NCI-H2081 treated with DMSO at 0.1 percent for 48 hours (cell line): ENCODE data around the gene SLC31A2.

Source experiments
- DNase-seq: peaks from one replicate; lab custom pipeline; 2025; lab: John Stamatoyannopoulos, UW

SLC31A2 gene

DNA sequence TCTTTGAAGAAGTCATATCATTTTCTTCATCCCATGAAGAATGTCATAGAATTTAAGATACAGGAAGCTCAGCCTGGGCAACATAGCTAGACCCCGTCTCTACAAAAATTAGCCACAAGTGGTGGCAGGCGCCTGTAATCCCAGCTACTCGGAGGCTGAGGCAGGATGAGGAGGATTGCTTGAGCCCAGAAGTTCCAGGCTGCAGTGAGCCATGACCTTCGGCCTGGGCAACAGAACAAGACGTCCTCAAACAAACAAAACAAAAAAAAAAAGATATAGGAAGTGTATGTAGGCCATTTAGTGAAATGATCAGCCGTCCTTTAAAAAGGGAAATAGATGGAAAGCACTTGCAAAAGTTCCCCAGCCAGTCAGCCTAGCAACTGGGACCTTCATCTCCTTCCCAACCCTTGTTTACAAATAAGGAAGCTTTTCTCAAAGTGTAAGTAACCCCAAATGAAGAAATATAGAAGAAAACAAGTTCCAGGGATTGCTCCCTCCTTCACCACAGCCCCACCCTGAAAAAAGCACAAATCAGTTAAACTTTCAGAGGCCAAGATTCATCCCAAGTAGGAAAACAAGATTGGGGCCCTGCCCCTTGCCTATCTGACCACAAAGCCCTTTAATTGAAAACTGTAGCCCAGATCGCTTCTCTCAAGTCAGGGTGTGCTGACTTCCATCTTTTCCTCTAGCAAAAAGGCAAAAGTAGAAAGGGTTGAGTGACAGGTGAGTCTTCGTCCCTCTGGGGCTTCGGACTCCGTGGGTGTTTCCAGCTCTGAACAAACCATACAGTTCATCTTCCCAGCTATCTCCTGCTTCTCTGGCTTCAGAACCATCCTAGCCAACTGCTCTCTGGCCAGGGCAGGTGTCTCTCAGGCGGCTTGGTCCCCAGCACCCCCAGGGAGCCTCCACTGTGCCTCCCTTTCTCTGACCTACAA, 1.2 kb downstream of the SLC31A2 start:
- no peak for DNase-seq

- DNase-seq, result no peak
These were observed 1.9 kb downstream of the SLC31A2 start for GRCh38 chr9:113152699-113153098.

DNA sequence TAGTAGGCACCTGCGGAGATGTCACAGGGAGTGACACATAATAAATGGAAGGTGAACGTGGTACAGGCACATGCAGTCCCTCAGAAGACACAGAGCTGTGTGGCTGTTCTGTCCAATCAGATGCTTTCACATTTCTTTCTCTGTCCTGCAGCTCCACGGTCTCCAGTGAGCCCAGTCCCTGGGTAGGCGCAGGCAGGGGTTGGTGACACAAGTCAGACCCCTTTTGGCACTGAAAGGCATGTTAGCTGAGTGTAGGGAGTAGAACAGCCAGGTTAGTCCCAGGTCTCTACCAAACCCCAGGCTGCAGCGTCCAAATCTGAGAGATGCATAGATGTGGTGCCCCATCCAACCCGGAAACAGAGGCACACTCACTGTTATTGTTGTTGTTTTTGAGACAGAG, 2.8 kb downstream of the SLC31A2 start:
- no peak for DNase-seq

GRCh38 chr9:113154471-113154870, 3.7 kb downstream of the SLC31A2 start:
- no peak for DNase-seq

DNA sequence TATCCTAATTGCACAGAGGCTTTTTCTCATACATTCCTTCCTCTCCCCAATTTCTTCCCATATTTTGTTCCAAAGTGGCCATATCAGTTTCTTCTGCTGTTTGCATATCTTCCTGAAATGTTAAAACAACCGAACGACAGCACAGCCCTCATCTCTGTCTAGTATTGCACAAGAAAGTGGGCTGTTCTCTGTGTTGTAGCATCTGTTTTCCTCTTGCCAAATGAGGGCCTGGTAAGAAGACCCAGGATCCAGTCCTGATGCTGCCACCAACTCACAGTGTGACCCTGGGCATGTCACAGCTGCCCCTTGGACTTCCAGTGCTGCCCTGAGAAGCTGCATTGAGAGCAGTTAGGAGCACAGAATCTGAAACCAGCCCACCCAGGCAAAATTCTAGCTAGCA, 4.1 kb downstream of the SLC31A2 start:
- no peak for DNase-seq

DNA sequence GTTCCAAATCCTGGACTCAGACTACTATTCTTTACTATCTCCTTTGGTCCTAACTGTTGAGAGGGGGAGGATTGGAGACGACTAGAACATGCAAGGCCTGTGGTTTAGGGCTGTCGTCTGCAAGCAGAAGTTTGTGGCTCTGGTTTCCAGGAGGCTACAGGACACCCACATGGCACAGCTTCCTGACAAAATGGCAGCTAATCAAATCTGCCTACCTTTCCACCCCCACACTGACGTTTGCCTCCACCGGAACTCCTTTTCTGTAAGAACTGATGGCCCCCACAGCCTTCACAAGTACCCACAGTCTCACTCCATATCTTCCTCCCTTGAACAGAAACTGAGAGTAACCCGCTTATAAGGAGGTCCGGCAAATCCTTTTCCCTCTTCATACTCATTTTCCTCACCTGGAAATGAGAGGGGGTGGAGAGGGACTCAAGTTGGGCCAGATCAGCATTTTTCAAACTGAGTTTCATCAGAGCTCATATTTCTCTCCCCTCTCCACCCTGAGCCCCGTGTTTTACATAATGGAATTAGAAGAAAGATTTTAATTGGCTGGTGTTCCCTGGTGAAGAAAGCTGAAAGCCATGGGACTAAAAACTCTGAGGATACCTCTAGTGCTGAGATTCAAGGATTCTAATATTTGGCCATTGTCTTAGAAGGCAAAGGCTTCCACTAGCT, 5.2 kb downstream of the SLC31A2 start:
- DNase-seq, result no peak

DNA sequence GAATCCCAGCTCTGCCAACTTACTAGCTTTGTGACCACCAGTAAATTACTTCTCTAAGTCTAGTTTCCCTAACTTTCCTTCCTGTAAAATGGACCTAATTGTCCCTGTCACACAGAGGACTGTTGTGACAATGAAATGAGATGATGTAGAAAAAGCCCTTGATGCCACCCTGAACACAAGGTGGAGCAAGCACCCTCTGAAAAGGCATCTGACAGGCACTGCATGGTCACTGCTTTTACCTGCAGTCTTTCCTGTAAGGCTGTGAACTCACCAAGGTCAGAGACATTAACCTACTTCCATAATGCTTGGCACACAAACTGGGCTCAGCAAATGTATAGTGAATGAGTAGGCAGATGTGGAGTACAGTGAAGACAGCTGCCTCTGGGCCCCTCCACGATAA, 6.1 kb downstream of the SLC31A2 start:
- no peak for DNase-seq

- no peak for DNase-seq
These were observed 7.6 kb downstream of the SLC31A2 start for GRCh38 chr9:113158446-113158845.

DNA sequence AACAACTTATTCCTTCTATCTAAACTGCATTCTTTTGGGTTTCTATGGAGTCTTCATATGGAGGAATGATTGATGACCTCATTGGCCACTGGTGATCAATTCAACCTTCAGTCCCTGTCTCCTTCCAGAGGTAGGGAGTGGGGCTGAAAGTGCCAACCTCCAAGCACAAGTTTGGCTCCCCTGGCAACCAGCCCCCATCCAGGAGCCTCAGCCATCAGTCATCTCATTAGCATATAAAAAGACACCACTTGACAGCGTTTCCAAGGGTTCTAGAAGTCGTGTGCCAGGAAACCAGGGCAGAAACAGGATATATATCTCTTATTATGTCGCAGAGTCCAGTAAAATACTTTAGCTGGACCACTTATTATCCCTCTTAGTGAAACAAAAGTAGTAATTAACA, 9.8 kb downstream of the SLC31A2 start:
- DNase-seq, result no peak

- no peak for DNase-seq
These were observed 12.2 kb downstream of the SLC31A2 start for GRCh38 chr9:113163001-113163400.

DNA sequence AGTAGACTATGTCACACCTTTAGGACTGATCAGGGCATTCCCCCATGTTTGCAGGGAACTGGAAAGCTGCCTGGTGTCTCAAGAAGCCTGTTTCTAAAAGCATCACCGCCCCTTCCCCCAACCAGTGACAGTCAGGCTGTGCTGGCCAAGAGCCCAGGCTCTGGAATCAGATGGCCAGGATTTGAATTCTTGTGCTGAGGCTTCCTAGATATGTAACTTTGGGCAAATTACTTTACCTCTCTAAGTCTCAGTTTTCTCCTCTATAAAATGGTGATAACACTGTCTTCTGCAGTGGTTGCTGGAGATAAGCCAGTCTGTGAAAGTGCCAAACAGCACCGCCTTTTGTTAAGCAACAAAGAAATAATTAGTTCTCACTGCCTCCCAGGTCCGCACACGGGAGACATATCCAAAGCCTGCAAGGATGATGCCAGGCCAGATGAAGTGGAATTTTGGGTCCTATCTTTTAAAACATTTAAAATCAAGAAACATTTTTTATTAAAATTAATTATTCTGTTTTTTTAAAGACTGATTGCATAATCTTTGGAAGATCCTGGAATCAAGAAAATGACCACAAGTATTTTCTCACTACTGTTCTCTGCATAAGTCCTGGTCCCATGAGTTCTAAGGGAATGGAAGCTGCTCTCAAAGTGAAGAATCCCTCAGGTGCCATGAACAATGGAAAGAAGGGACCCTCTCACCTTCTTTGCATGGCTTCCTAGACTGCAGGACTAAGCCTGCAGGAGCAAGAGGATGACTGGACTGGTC, 13.9 kb downstream of the SLC31A2 start:
- no peak for DNase-seq

GRCh38 chr9:113166039-113166438, 15.2 kb downstream of the SLC31A2 start:
- no peak for DNase-seq

GRCh38 chr9:113168809-113169208, 18.0 kb downstream of the SLC31A2 start:
- no peak for DNase-seq

GRCh38 chr9:113173341-113173740, 22.5 kb downstream of the SLC31A2 start:
- no peak for DNase-seq

GRCh38 chr9:113176803-113177202, 26.0 kb downstream of the SLC31A2 start:
- DNase-seq, result no peak

- DNase-seq, result no peak
These were observed 26.4 kb downstream of the SLC31A2 start for GRCh38 chr9:113177251-113177650.

DNA sequence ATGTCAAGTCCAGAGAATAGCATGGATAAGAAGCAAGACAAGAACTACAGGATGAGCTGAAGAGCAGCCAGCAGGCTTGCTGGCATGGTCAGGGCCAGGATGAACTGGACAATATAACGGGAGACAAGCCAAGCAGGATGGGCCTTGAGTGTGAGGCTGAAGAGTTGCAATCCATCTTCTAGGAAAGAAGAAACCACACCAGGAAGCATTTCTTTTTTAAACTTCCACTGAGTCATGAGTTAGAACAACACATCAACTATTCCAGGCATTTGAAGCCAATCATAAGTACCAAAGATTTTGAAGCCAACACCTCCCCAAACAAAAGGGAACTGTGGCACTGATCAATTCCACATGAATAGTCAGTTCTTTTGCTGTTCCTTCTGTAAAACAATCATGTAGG, 27.3 kb downstream of the SLC31A2 start:
- no peak for DNase-seq

DNA sequence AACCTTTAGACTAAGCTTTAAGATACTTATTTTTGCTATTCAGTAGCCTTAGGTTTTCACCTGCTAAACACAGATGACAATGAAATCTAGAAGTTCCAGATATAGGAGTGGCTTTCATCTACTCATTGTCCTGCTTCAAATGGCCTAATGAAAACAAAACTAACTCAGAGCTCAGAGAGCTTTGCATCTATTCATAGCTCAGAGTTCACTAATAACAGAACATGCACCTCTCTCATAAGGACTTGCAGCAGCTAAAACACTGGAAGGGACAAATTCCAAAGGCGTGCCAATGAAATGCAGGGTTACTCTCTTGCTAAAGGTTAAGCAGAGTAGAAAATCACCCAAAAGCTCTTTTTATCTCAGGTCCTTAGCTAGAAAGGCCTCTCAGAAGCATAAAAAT, 29.0 kb downstream of the SLC31A2 start:
- DNase-seq, result no peak

DNA sequence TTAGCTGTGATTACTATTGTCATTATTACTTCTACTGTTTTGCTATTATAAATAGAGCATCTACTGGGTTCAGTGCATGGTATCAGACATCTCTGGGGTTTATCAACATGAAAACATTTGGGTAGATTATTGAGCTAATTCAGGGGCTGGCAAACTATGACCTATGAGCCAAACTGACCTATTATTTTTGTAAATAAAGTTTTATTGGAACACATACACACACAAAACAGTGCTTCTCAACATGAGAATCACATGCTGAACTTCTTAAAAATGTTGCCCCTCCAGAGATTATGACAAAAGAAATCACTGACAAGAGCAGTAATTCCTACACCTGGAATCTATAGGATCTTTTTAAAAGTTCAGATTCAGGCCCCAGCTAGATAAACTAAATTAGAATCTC, 30.4 kb downstream of the SLC31A2 start:
- DNase-seq, result no peak

GRCh38 chr9:113183956-113184488, 33.2 kb downstream of the SLC31A2 start:
- DNase-seq, result no peak

DNA sequence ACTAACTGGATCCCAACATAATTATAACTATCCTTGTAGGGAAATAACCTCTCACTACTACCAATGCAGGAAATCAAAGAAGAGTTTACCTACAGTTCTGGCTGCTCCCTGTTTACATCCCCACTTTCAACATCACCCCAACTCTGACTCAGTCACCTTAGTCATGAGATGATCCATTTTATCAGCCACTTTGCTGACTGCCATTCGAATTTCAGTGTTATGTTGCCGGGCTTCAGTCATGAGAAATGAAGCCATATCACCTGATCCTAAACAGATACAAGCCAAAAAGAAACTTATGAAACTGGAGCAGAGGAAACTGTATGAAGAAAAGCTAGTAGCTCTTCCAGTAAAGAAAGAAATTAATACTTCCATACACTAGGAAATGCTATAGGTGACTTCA, 33.7 kb downstream of the SLC31A2 start:
- DNase-seq, result no peak

- DNase-seq, result no peak
These were observed 34.5 kb downstream of the SLC31A2 start for GRCh38 chr9:113185271-113185670.
